ENCODE results near the gene DCTD.

- TF ChIP-seq POLR2A (IDR thresholded peaks at IDR 0.05; ENCODE audit: low read length) (no peak), GATA1 (IDR thresholded peaks at IDR 0.05; ENCODE audit: low read depth, low read length) (no peak)
Measured at GRCh38 chr4:182885022-182885737, 32.0 kb downstream of the DCTD start.
